Prostate gland (tissue), 2 donors: ENCODE data around the gene SLC29A4.

Source experiments
- CTCF ChIP-seq, 4 experiments: fragments of 200-600 bp in 2 of 4; fragments of 450-650 bp in 2 of 4; sonication (generic) in 2 of 4; IDR thresholded peaks; 1 replicate in 3 of 4; 2 replicates in 1 of 4; pipeline ENCODE4 v1.5.1; 2016 to 2019; ENCODE audit warnings: antibody characterized with exemption in 4 of 4, mild to moderate bottlenecking in 2 of 4, moderate library complexity in 2 of 4
- POLR2A ChIP-seq: fragments of 450-650 bp; IDR thresholded peaks from one replicate; pipeline ENCODE4 v1.6.1; 2016; ENCODE audit warnings: antibody characterized with exemption, mild to moderate bottlenecking

- TF ChIP-seq POLR2A (no peak), CTCF (IDR thresholded peaks at IDR 0.05) (no peak)
Observed at GRCh38 chr7:5266191-5267028, 16.3 kb upstream of the SLC29A4 start.
